MM.1S (cell line): ENCODE data around the gene C9orf152.

Source experiments
- DNase-seq: peaks from one replicate; pipeline ENCODE4 v3.0.0-alpha.2; 2015
- H2AFZ ChIP-seq: fragments of 300-600 bp; sonication (generic); 2 replicates; pipeline ENCODE4 v1.6.0; 2016; ENCODE audit warnings: antibody characterized with exemption, low read length
- H3F3A ChIP-seq: fragments of 300-600 bp; sonication (generic); 2 replicates; pipeline ENCODE4 v1.6.1; 2016; ENCODE audit warnings: mild to moderate bottlenecking, antibody characterized with exemption, low read length, moderate library complexity, mixed read lengths; ENCODE audit not compliant: insufficient read depth
- H3K27ac ChIP-seq: fragments of 300-600 bp; sonication (generic); 2 replicates; pipeline ENCODE4 v1.5.1; 2016; ENCODE audit warnings: mild to moderate bottlenecking, low read length
- H3K27me3 ChIP-seq: fragments of 300-600 bp; sonication (generic); replicated peaks from 2 replicates; pipeline ENCODE4 v1.6.0; 2016; ENCODE audit warnings: low read length; ENCODE audit not compliant: insufficient read depth
- H3K36me3 ChIP-seq: fragments of 300-600 bp; sonication (generic); replicated peaks from 2 replicates; pipeline ENCODE4 v1.6.1; 2016; ENCODE audit warnings: mild to moderate bottlenecking, low read length, mixed read lengths; ENCODE audit not compliant: insufficient read depth
- H3K4me1 ChIP-seq: fragments of 300-600 bp; sonication (generic); 2 replicates; pipeline ENCODE4 v1.6.1; 2016; ENCODE audit warnings: low read length, mixed read lengths
- H3K4me2 ChIP-seq: fragments of 300-600 bp; sonication (generic); 2 replicates; pipeline ENCODE4 v1.6.0; 2016; ENCODE audit warnings: low read depth, low read length
- H3K4me3 ChIP-seq: fragments of 300-600 bp; sonication (generic); 2 replicates; pipeline ENCODE4 v1.5.1; 2016; ENCODE audit warnings: low read length, mixed read lengths
- H3K79me2 ChIP-seq: fragments of 300-600 bp; sonication (generic); 2 replicates; pipeline ENCODE4 v1.6.1; 2016; ENCODE audit warnings: mixed run types, low read length, mixed read lengths
- H3K9ac ChIP-seq: fragments of 300-600 bp; sonication (generic); 2 replicates; pipeline ENCODE4 v1.6.1; 2016; ENCODE audit warnings: low read length, mixed read lengths
- H3K9me2 ChIP-seq: fragments of 300-600 bp; sonication (generic); replicated peaks from 2 replicates; pipeline ENCODE4 v1.6.1; 2016; ENCODE audit warnings: mild to moderate bottlenecking, low read length, mixed read lengths; ENCODE audit not compliant: insufficient read depth
- H3K9me3 ChIP-seq: fragments of 300-600 bp; sonication (generic); replicated peaks from 2 replicates; pipeline ENCODE4 v1.6.1; 2016; ENCODE audit warnings: mild to moderate bottlenecking, low read length, mixed read lengths; ENCODE audit not compliant: insufficient read depth
- H4K20me1 ChIP-seq: fragments of 300-600 bp; sonication (generic); 2 replicates; pipeline ENCODE4 v1.6.1; 2016; ENCODE audit warnings: mild to moderate bottlenecking, low read length, moderate library complexity, mixed read lengths; ENCODE audit not compliant: insufficient read depth
- CTCF ChIP-seq: fragments of 300-600 bp; sonication (generic); IDR thresholded peaks from 2 replicates; pipeline ENCODE4 v1.5.1; 2016; ENCODE audit warnings: antibody characterized with exemption, low read length, mixed read lengths
- EZH2 ChIP-seq: fragments of 300-600 bp; sonication (generic); optimal IDR thresholded peaks from 2 replicates; pipeline ENCODE3; 2017; ENCODE audit warnings: low read depth, mild to moderate bottlenecking, antibody characterized with exemption, low read length, mixed read lengths
- EZH2phosphoT487 ChIP-seq: fragments of 300-600 bp; sonication (generic); IDR thresholded peaks from 2 replicates; pipeline ENCODE4 v1.6.1; 2018; ENCODE audit warnings: antibody characterized with exemption, low read length

The C9orf152 gene

GRCh38 chr9:110208031-110208430 lies at the start of gene C9orf152:
Gene C9orf152 (minus strand): TSS chr9:110208159. CDS start chr9:110207579, 580 bp downstream.
- H3K4me2 ChIP-seq = no peak within 1 kb of the TSS
- no peaks in the 10 kb centered on the region for H3K36me3 ChIP-seq
- H3F3A ChIP-seq = no peaks in the 10 kb centered on the region
- no peak within 1 kb of the TSS for H3K4me3 ChIP-seq
- TF ChIP-seq CTCF (no peak), EZH2phosphoT487 (no peak), EZH2 (no peak)
- H3K9ac ChIP-seq = no peak within 1 kb of the TSS
- DNase-seq = no peak
- no peaks in the 10 kb centered on the region for H3K9me3 ChIP-seq
- H3K27ac ChIP-seq = no peak within 1 kb of the TSS
- H2AFZ ChIP-seq = no peak within 1 kb of the TSS
- H3K27me3 ChIP-seq = no peaks in the 10 kb centered on the region
- H3K4me1 ChIP-seq = no peaks in the 10 kb centered on the region
- H4K20me1 ChIP-seq = no peaks in the 10 kb centered on the region
- no peaks in the 10 kb centered on the region for H3K9me2 ChIP-seq
- no peaks in the 10 kb centered on the region for H3K79me2 ChIP-seq

GRCh38 chr9:110257097-110257841 lies 49.3 kb upstream of the C9orf152 start:
- no peak for TF ChIP-seq EZH2
- TF ChIP-seq EZH2phosphoT487 = no peak
- TF ChIP-seq CTCF = no peak
- Histone ChIP-seq H3K4me2 (peak overlapping the region; percentile 92), H3K27ac (peak overlapping the region; percentile 89), H4K20me1 (peaks cover 28% of the 10 kb centered on the region), H3K27me3 (no peaks in the 10 kb centered on the region), H2AFZ (peak overlapping the region; percentile 76), H3F3A (peaks cover 25% of the 10 kb centered on the region), H3K9ac (peak overlapping the region; percentile 77), H3K36me3 (no peaks in the 10 kb centered on the region), H3K9me3 (no peaks in the 10 kb centered on the region), H3K4me3 (peak overlapping the region; percentile 94), H3K79me2 (peaks cover 48% of the 10 kb centered on the region), H3K9me2 (no peaks in the 10 kb centered on the region), H3K4me1 (peaks cover 21% of the 10 kb centered on the region)
- DNase-seq = peak; percentile 44

GRCh38 chr9:110256380-110257096 lies 48.6 kb upstream of the C9orf152 start, which contains the start of gene TXN:
Gene TXN (minus strand): TSS chr9:110256507. CDS start chr9:110256435, 72 bp downstream.
- Histone ChIP-seq H2AFZ (peak within 1 kb of the TSS; percentile 76), H3K4me1 (peaks cover 21% of the 10 kb centered on the region), H3K9me3 (no peaks in the 10 kb centered on the region), H3K4me3 (peak within 1 kb of the TSS; percentile 94), H3K27me3 (no peaks in the 10 kb centered on the region), H3K36me3 (no peaks in the 10 kb centered on the region), H3K9me2 (no peaks in the 10 kb centered on the region), H3K4me2 (peak within 1 kb of the TSS; percentile 93), H4K20me1 (peaks cover 32% of the 10 kb centered on the region), H3F3A (peaks cover 25% of the 10 kb centered on the region), H3K9ac (peak within 1 kb of the TSS; percentile 91), H3K27ac (peak within 1 kb of the TSS; percentile 89), H3K79me2 (peaks cover 55% of the 10 kb centered on the region)
- DNase-seq = peak; percentile 95
- TF ChIP-seq EZH2 (no peak), CTCF (no peak), EZH2phosphoT487 (no peak)
